Upper lobe of left lung (tissue), 6 donors: ENCODE measurements around the gene SPIRE2. TPM values are rescaled to one million over a fixed set of nuclear protein-coding genes. Genes with fewer than 3 reads are reported as not detected.
"Not testable (repeated sequence)": the region's sequence is repeated elsewhere in the genome, so short reads cannot be mapped to it uniquely, and the experiment has no call there.

ENCODE experiments used
- ATAC-seq, 2 donors: fragments of 200-7000 bp; cut with Tn5 transposase; one replicate each; pipeline ENCODE4 v1.9.1; 2022; ENCODE audit warnings: mild to moderate bottlenecking in 2 of 2, moderate library complexity in 2 of 2; ENCODE audit not compliant: low FRiP score in 2 of 2
- DNase-seq, 2 donors: peaks; one replicate each; pipeline ENCODE4 v3.0.0-alpha.2; 2019 to 2020
- H3K27ac ChIP-seq, 4 donors: fragments of 200-600 bp; sonication (generic); one replicate each; pipeline ENCODE4 v1.5.1; 2016 to 2019
- H3K27me3 ChIP-seq, 4 donors: fragments of 200-600 bp; sonication (generic); one replicate each; pipeline ENCODE4 v1.5.1; 2017 to 2019
- H3K36me3 ChIP-seq, 4 donors: fragments of 200-600 bp; sonication (generic); one replicate each; pipeline ENCODE4 v1.5.1; 2016 to 2019
- H3K4me1 ChIP-seq, 4 donors: fragments of 200-600 bp; sonication (generic); one replicate each; pipeline ENCODE4 v1.5.1; 2018 to 2019
- H3K4me3 ChIP-seq, 4 donors: fragments of 200-600 bp; sonication (generic); one replicate each; pipeline ENCODE4 v1.5.1; 2017 to 2019; ENCODE audit warnings: mild to moderate bottlenecking in 2 of 4, moderate library complexity in 1 of 4
- H3K9me3 ChIP-seq, 4 donors: fragments of 200-600 bp; sonication (generic); one replicate each; pipeline ENCODE4 v1.5.1; 2018 to 2019
- EP300 ChIP-seq, 4 donors: sonication (generic); formaldehyde crosslinking; IDR thresholded peaks; one replicate each; pipeline ENCODE4 v1.5.1; 2017; ENCODE audit warnings: antibody characterized with exemption in 4 of 4, control low read depth in 2 of 4
- POLR2A ChIP-seq, 4 donors: fragments of 450-650 bp; IDR thresholded peaks; one replicate each; pipeline ENCODE4 v1.5.1; 2016 to 2017; ENCODE audit warnings: antibody characterized with exemption in 4 of 4, mild to moderate bottlenecking in 2 of 4
- POLR2AphosphoS5 ChIP-seq, 2 donors: sonication (generic); formaldehyde crosslinking; IDR thresholded peaks; one replicate each; pipeline ENCODE4 v1.5.1; 2017; ENCODE audit warnings: antibody characterized with exemption in 2 of 2
- WGBS, 2 donors: methylation state at CpG; one replicate each; pipeline ENCODE4 v1.1.5; 2017 to 2018; 5-methylcytosine and 5-hydroxymethylcytosine counted together
- total RNA-seq, 6 donors: library from RNA; depleted of rRNA in 4 of 6; stranded (reverse); fragments of >200 nt in 4 of 6; gene quantifications; one replicate each; pipeline versions ENCODE4 v1.1.0 to v1.2.1, GENCODE V29; 2016 to 2021
- TF ChIP-seq, protein P1 (sequence below), 6 experiments: fragments of 450-650 bp in 4 of 6; fragments of 200-600 bp in 2 of 6; sonication (generic) in 2 of 6; IDR thresholded peaks; one replicate each; pipeline ENCODE4 v1.5.1; 2016 to 2019; ENCODE audit warnings: antibody characterized with exemption in 6 of 6
- donor health status: DM: no; HTN: no; CAD: no; lungs with moderate emphysema.
- donor health status: DM: no; HTN: yes; CAD: no; lungs with severe emphysema.

SPIRE2 gene, protein sequence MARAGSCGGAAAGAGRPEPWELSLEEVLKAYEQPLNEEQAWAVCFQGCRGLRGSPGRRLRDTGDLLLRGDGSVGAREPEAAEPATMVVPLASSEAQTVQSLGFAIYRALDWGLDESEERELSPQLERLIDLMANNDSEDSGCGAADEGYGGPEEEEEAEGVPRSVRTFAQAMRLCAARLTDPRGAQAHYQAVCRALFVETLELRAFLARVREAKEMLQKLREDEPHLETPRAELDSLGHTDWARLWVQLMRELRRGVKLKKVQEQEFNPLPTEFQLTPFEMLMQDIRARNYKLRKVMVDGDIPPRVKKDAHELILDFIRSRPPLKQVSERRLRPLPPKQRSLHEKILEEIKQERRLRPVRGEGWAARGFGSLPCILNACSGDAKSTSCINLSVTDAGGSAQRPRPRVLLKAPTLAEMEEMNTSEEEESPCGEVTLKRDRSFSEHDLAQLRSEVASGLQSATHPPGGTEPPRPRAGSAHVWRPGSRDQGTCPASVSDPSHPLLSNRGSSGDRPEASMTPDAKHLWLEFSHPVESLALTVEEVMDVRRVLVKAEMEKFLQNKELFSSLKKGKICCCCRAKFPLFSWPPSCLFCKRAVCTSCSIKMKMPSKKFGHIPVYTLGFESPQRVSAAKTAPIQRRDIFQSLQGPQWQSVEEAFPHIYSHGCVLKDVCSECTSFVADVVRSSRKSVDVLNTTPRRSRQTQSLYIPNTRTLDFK
- total RNA-seq, result 10 to 100 TPM in 4 of 6 donors, 1 to 10 TPM in 2; 6.1 to 52.4 (median 14.7) TPM

DNA sequence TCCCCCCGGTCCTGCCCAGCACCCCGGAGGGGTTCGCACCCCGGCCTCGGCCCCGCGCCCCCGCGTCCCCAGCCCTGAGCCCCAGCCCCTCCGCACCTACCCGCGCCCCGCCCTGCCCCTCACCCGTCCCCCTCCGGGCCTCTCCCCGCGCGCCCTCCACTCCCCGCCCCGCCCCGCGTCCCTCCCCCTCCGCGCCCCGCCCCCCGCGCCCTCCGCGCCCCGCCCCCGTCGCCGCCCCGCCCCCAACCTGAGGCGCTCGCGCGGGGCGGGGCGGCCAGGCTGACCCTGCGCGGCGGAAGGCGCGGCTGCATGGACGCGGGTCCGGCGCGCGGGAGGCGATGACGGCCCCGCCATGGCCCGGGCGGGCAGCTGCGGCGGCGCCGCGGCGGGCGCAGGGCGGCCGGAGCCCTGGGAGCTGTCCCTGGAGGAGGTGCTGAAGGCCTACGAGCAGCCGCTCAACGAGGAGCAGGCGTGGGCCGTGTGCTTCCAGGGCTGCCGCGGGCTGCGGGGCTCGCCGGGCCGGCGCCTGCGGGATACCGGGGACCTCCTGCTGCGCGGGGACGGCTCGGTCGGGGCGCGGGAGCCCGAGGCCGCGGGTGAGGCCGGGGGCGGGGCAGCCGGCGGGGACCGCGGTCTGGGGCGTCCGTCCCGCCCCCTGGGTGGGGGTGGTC lies at the start of gene SPIRE2:
Gene SPIRE2, plus strand, starts transcription at position 277 of the 671 bp plus-strand sequence. Its CDS starts 76 bp downstream, at position 353.
- peak within 1 kb of the TSS; percentile 64 to 76 (median 69) for H3K27ac ChIP-seq

DNA sequence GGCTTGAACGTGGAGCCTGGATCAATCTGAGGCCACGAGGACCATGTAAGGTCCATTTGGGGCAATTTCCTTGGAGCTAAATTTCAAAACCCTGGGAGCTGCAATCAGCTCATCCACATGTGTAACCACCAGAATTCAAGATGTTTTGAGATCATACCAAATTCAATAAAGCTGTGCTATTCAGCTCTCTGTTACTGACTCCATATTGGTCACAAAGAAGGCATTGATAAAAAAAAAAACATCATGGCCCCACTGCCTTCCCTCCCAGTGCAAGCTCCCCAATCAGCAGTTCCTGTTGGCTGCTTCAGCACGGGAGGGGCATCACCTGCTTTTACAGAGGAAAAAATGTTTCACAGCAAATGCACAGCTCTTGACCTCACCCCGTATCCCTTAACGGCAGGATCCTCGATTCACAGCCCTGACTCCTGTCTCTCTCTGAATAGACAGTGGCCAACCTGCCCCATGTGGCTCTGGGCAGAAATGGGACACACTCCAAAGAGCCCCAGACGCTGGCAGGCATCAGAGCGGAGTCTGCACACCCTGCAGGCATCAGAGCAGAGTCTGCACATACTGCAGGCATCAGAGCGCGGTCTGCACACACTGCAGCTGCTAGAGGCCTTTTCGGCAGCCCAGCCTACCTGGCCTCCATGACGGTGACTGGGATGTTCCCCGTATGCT lies 48.9 kb upstream of the SPIRE2 start:
- Histone ChIP-seq H3K4me1 (no peaks in the 10 kb centered on the region), H3K36me3 (no peaks in the 10 kb centered on the region), H3K27me3 (no peaks in the 10 kb centered on the region), H3K4me3 (no peak overlapping the region), H3K27ac (no peak overlapping the region), H3K9me3 (no peaks in the 10 kb centered on the region)
- no peak for DNase-seq
- ATAC-seq, result no peak
- TF ChIP-seq POLR2AphosphoS5 (IDR thresholded peaks at IDR 0.05) (no peak), EP300 (IDR thresholded peaks at IDR 0.05) (no peak), POLR2A (IDR thresholded peaks at IDR 0.05) (no peak)
- TF ChIP-seq, protein P1, sequence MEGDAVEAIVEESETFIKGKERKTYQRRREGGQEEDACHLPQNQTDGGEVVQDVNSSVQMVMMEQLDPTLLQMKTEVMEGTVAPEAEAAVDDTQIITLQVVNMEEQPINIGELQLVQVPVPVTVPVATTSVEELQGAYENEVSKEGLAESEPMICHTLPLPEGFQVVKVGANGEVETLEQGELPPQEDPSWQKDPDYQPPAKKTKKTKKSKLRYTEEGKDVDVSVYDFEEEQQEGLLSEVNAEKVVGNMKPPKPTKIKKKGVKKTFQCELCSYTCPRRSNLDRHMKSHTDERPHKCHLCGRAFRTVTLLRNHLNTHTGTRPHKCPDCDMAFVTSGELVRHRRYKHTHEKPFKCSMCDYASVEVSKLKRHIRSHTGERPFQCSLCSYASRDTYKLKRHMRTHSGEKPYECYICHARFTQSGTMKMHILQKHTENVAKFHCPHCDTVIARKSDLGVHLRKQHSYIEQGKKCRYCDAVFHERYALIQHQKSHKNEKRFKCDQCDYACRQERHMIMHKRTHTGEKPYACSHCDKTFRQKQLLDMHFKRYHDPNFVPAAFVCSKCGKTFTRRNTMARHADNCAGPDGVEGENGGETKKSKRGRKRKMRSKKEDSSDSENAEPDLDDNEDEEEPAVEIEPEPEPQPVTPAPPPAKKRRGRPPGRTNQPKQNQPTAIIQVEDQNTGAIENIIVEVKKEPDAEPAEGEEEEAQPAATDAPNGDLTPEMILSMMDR (IDR thresholded peaks at IDR 0.05), result no peak
- WGBS, 2 donors, result 84 to 94% methylated on average over 6 to 13 of the region's 13 CpGs

More for the DNA sequence above, at the start of gene SPIRE2:
- peaks cover 16 to 29% (median 18%) of the 10 kb centered on the region in 4 donors for H3K4me1 ChIP-seq
- H3K9me3 ChIP-seq, result no peaks in the 10 kb centered on the region
- peak within 1 kb of the TSS; percentile 18 to 63 (median 54) for H3K4me3 ChIP-seq
- H3K27me3 ChIP-seq, result no peaks in the 10 kb centered on the region
- ATAC-seq (peak; percentile 80 to 88), DNase-seq (peak; percentile 71 to 93)
- no peaks in the 10 kb centered on the region for H3K36me3 ChIP-seq
- WGBS, 2 donors, result 0 to 6% methylated on average over 2 to 8 of the region's 98 CpGs
- TF ChIP-seq POLR2AphosphoS5 (IDR thresholded peaks at IDR 0.05), result no peak
- TF ChIP-seq, protein P1 (IDR thresholded peaks at IDR 0.05), result no peak
- TF ChIP-seq POLR2A (IDR thresholded peaks at IDR 0.05), result no peak
- no peak for TF ChIP-seq EP300 (IDR thresholded peaks at IDR 0.05)

DNA sequence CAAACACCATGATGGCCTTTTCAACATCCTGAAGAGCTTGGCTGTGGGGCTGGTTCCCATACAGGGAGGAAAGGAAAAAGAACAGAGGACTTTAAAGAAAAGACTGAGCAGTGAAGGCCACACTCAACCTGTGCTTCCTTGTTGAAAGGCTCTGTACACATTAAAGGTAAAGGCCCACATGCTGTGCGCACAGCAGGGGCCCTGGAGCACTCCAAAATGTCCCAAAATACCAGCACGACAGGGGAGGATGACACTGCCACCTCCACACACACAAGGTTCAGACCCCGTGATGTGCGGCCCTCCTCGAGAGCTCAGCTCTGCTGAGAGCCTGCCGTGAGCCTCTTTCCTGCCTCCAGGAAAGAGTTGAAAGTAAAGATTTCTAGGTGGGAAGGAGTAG lies 48.4 kb upstream of the SPIRE2 start:
- Histone ChIP-seq H3K27ac (no peak overlapping the region), H3K36me3 (no peaks in the 10 kb centered on the region), H3K9me3 (no peaks in the 10 kb centered on the region), H3K4me1 (no peaks in the 10 kb centered on the region), H3K4me3 (no peak overlapping the region), H3K27me3 (no peaks in the 10 kb centered on the region)
- DNase-seq (no peak), ATAC-seq (no peak)
- TF ChIP-seq, protein P1 (IDR thresholded peaks at IDR 0.05), result no peak
- TF ChIP-seq POLR2AphosphoS5 (IDR thresholded peaks at IDR 0.05) (no peak), EP300 (IDR thresholded peaks at IDR 0.05) (no peak), POLR2A (IDR thresholded peaks at IDR 0.05) (no peak)
- WGBS, 2 donors, result 91 to 96% methylated on average over 6 of the region's 6 CpGs

DNA sequence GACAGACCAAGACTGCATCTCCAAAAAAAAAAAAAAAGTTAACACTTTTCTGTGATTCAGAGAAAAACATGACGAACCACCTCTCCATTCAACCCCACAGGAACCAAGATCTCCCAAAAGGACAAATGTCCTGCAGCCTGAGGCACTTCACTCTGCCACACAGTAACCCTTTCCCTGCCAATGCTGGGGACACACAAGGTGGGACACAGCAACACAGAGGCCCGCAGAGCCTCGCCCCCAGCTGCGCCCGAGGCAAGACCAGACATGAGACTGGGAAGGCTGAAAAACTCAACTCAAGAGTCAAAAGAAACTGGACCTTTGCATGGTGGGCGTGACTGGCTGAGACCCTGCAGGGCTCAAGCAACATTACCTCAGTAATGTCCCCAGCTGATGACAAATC lies 45.8 kb upstream of the SPIRE2 start:
- no peak for ATAC-seq
- Histone ChIP-seq H3K4me1 (no peaks in the 10 kb centered on the region), H3K36me3 (no peaks in the 10 kb centered on the region), H3K27ac (no peak overlapping the region), H3K27me3 (no peaks in the 10 kb centered on the region), H3K4me3 (no peak overlapping the region), H3K9me3 (no peaks in the 10 kb centered on the region)
- 93 to 98% methylated on average over 6 of the region's 6 CpGs for WGBS, 2 donors
- DNase-seq, result peak in 1 of 2 donors; percentile 56
- TF ChIP-seq, protein P1 (IDR thresholded peaks at IDR 0.05), result no peak
- TF ChIP-seq POLR2A (IDR thresholded peaks at IDR 0.05) (no peak), POLR2AphosphoS5 (IDR thresholded peaks at IDR 0.05) (no peak), EP300 (IDR thresholded peaks at IDR 0.05) (no peak)

DNA sequence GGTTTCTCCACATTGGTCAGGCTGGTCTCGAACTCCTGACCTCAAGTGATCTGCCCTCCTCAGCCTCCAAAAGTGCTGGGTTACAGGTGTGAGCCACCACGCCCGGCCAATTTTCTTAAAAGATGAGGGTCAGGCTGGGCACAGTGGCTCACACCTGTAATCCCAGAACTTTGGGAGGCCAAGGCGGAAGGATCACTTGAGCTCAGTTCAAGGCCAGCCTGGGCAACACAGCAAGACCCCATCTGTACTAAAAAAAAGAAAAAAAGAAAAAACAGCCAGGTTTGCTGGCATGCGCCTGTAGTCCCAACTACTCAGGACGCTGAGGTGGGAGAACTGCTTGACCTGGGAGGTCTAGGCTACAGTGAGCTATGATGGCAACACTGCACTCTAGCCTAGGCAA lies 44.3 kb upstream of the SPIRE2 start:
- 92 to 94% methylated on average over 4 to 6 of the region's 6 CpGs for WGBS, 2 donors

More for the DNA sequence above, 44.3 kb upstream of the SPIRE2 start:
- not testable (repeated sequence) for DNase-seq, H3K36me3 ChIP-seq, H3K4me1 ChIP-seq, ATAC-seq, H3K4me3 ChIP-seq, H3K9me3 ChIP-seq, H3K27ac ChIP-seq, H3K27me3 ChIP-seq
